Heart right ventricle (tissue), 16 donors: ENCODE results near the gene GNG3. TPM values are rescaled to one million over a fixed set of nuclear protein-coding genes. Genes with fewer than 3 reads are reported as not detected.
A peak's percentile ranks its signal among the peaks of the same experiment; 100 is the strongest.
"Not testable (repeated sequence)": the region's sequence is repeated elsewhere in the genome, so short reads cannot be mapped to it uniquely, and the experiment has no call there.

ENCODE experiments used
- ATAC-seq, 8 donors: fragments of 200-7000 bp; cut with Tn5 transposase; one replicate each; pipeline ENCODE4 v1.9.1; 2020; ENCODE audit warnings: mild to moderate bottlenecking in 8 of 8, moderate library complexity in 8 of 8, moderate number of reproducible peaks in 1 of 8
- DNase-seq, 2 donors: peaks; one replicate each; pipeline ENCODE4 v3.0.0-alpha.2; 2020
- H3K27ac ChIP-seq, 10 donors: fragments of 200-600 bp; sonication (generic) in 2 of 10; one replicate each; pipeline versions ENCODE4 v1.5.0 to v1.8.0; 2020 to 2022; ENCODE audit warnings: mild to moderate bottlenecking in 3 of 10
- H3K27me3 ChIP-seq, 7 donors: fragments of 200-600 bp; one replicate each; pipeline ENCODE4 v1.8.0; 2021 to 2022; ENCODE audit warnings: mild to moderate bottlenecking in 2 of 7
- H3K36me3 ChIP-seq, 9 donors: fragments of 200-600 bp; sonication (generic) in 1 of 9; one replicate each; pipeline versions ENCODE4 v1.5.0 to v1.8.0; 2020 to 2022; ENCODE audit warnings: mild to moderate bottlenecking in 2 of 9
- H3K4me1 ChIP-seq, 9 donors: fragments of 200-600 bp; sonication (generic) in 1 of 9; one replicate each; pipeline versions ENCODE4 v1.5.0 to v1.8.0; 2020 to 2022; ENCODE audit warnings: mild to moderate bottlenecking in 4 of 9
- H3K4me3 ChIP-seq, 10 donors: fragments of 200-600 bp; sonication (generic) in 2 of 10; one replicate each; pipeline versions ENCODE4 v1.5.0 to v1.8.0; 2020 to 2022; ENCODE audit warnings: mild to moderate bottlenecking in 7 of 10, moderate library complexity in 2 of 10
- H3K9me3 ChIP-seq, 11 donors: fragments of 200-600 bp in 10 of 11; sonication (generic) in 2 of 11; one replicate each; pipeline versions ENCODE4 v1.5.0 to v1.8.0; 2013 to 2022; ENCODE audit warnings: mild to moderate bottlenecking in 2 of 11, control low read depth in 1 of 11, moderate library complexity in 1 of 11
- CTCF ChIP-seq, 9 donors: fragments of 200-600 bp; sonication (generic) in 2 of 9; IDR thresholded peaks; one replicate each; pipeline versions ENCODE4 v1.5.0 to v1.8.0; 2021 to 2022; ENCODE audit warnings: antibody characterized with exemption in 9 of 9, mild to moderate bottlenecking in 5 of 9, moderate library complexity in 1 of 9
- WGBS, 2 donors: extraction: QIAGEN DNeasy Blood & Tissue Kit; methylation state at CpG; one replicate each; pipeline ENCODE4 v1.1.7; 2013; ENCODE audit warnings: inconsistent platforms in 1 of 2; 5-methylcytosine and 5-hydroxymethylcytosine counted together
- intact Hi-C, 10 donors: fragments of 100-400 bp; cut with DNase I; formaldehyde crosslinking; loops; one replicate each; pipeline versions ENCODE4 v1.11.1 to v1.14.2; 2022
- polyA plus RNA-seq, 2 donors: library from polyadenylated mRNA; stranded (reverse); fragments of 200-250 nt; gene quantifications; one replicate each; pipeline ENCODE4 v1.2.3, GENCODE V29; 2013
- total RNA-seq, 10 donors: library from RNA; stranded (reverse); fragmentation: NEBNext Ultra II Directional in 3 of 10; extraction: Animal tissue kit (Norgen Biotek cat#: 25700) in 3 of 10; gene quantifications; one replicate each; pipeline versions ENCODE4 v1.2.1 to v1.2.4, GENCODE V29; 2021 to 2023
- donor health status: Arrhythmogenic right ventricular cardiomyopathy.
- donor health status: ischemic (EF 13 %, LVEDD 7.1; RV severe dilation, severe dysfunction).
- donor health status: healthy with polysubstance abuse.
- donor health status: DM: no; HTN: yes; CAD: no.
- donor health status: DM: no; HTN: no; CAD: no.
- donor health status: ischemic (EF 25% LVEDD 6.9; RV normal size, moderate dysfunction).
- donor health status: ischemic (EF 25% LVEDD 5.7; RV mildly dilated, moderate dysfunction).
- donor health status: healthy.
- donor health status: DM: yes; HTN: yes; CAD: no.
- donor health status: Ischemic cardiomyopathy.
- donor health status: ischemic (EF 35%, LVEDD 5.7; RV mildly dilated, moderate dysfunction).
- donor health status: nonischemic (EF 11% LVEDD 7.7; RV severe dilation, severe dysfunction).
- donor health status: DM: yes; HTN: yes; CAD: no.
- donor health status: PGD.
- donor health status: ischemic (EF 29% LVEDD 5.4; RV normal size, mild dysfunction).
- donor health status: nonischemic (EF 23%, LVEDD 6.1; RV moderate dilation, normal function).

GNG3 gene
- total and polyA plus RNA-seq, 12 donors: 0.16 to 0.34 (median 0.30) TPM; not detected in 7

GRCh38 chr11:62687508-62688396 lies 19.7 kb upstream of the GNG3 start:
- Histone ChIP-seq H3K27me3 (peaks cover 0 to 15% (median 0%) of the 10 kb centered on the region in 7 donors), H3K4me1 (peaks cover 0 to 33% (median 17%) of the 10 kb centered on the region in 9 donors), H3K9me3 (no peaks in the 10 kb centered on the region), H3K36me3 (peaks cover 0 to 31% (median 11%) of the 10 kb centered on the region in 9 donors), H3K27ac (peak overlapping the region in 5 of 10 donors; percentile 51 to 81 (median 71)), H3K4me3 (peak overlapping the region; percentile 6 to 51 (median 36))
- ATAC-seq: peak in 3 of 8 donors; percentile 32 to 67 (median 36)
- WGBS, 2 donors: 34 to 43% methylated on average over 69 to 73 of the region's 74 CpGs
- intact Hi-C loops: no loop called here
- TF ChIP-seq CTCF (IDR thresholded peaks at IDR 0.05): no peak
- DNase-seq: no peak

- TF ChIP-seq CTCF (IDR thresholded peaks at IDR 0.05): no peak
- intact Hi-C loops: no loop called here
- peaks cover 0 to 15% (median 0%) of the 10 kb centered on the region in 7 donors for H3K27me3 ChIP-seq
- H3K4me1 ChIP-seq: peaks cover 0 to 33% (median 17%) of the 10 kb centered on the region in 9 donors
- DNase-seq: no peak
- no peaks in the 10 kb centered on the region for H3K9me3 ChIP-seq
- H3K36me3 ChIP-seq: peaks cover 0 to 39% (median 17%) of the 10 kb centered on the region in 9 donors
- H3K4me3 ChIP-seq: peak overlapping the region in 9 of 10 donors; percentile 6 to 51 (median 36)
- ATAC-seq: peak in 1 of 8 donors; percentile 2
- H3K27ac ChIP-seq: peak overlapping the region in 7 of 10 donors; percentile 30 to 81 (median 71)
- WGBS, 2 donors: 53 to 60% methylated on average over 1 of the region's 1 CpG
These were observed 19.0 kb upstream of the GNG3 start for GRCh38 chr11:62688491-62688890.

- peak within 1 kb of the TSS in 9 of 10 donors; percentile 6 to 51 (median 36) for H3K4me3 ChIP-seq
- H3K27ac ChIP-seq: peak within 1 kb of the TSS in 8 of 10 donors; percentile 24 to 81 (median 71)
- H3K36me3 ChIP-seq: peaks cover 0 to 47% (median 17%) of the 10 kb centered on the region in 9 donors
- WGBS, 2 donors: 36 to 45% methylated on average over 11 of the region's 11 CpGs
- peak; percentile 65 to 82 for DNase-seq
- peak; percentile 80 to 92 (median 84) for ATAC-seq
- intact Hi-C loops: loop anchor here (5.0 to 10.0 kb wide), 6 partner anchors 95 to 307 kb away; partner anchors contain the start of gene TUT1 (in 1 of the 10)
- H3K9me3 ChIP-seq: no peaks in the 10 kb centered on the region
- peaks cover 0 to 37% (median 19%) of the 10 kb centered on the region in 9 donors for H3K4me1 ChIP-seq
- TF ChIP-seq CTCF (IDR thresholded peaks at IDR 0.05): no peak
- H3K27me3 ChIP-seq: peaks cover 0 to 15% (median 0%) of the 10 kb centered on the region in 7 donors
These were observed 17.9 kb upstream of the GNG3 start, which contains the start of gene LRRN4CL for GRCh38 chr11:62689421-62690183. TSS of gene LRRN4CL (minus strand) at chr11:62689530. CDS start at chr11:62688508, 1,022 bp downstream.

- Histone ChIP-seq H3K36me3 (peaks cover 0 to 51% (median 17%) of the 10 kb centered on the region in 9 donors), H3K4me1 (peaks cover 0 to 31% (median 23%) of the 10 kb centered on the region in 9 donors)
- WGBS, 2 donors: 75 to 86% methylated on average over 4 of the region's 4 CpGs
- H3K27me3 ChIP-seq, ATAC-seq, H3K27ac ChIP-seq, H3K9me3 ChIP-seq, H3K4me3 ChIP-seq, DNase-seq: not testable (repeated sequence)
- intact Hi-C loops: loop anchor here (2.0 to 10.0 kb wide), 7 partner anchors 13 to 311 kb away; partner anchors contain the start of gene TUT1 (in 1 of the 10)
These were observed 13.9 kb upstream of the GNG3 start for GRCh38 chr11:62693624-62694023.
